NK-92 treated with Interleukin-12 subunit alpha and Interleukin-12 subunit beta, amount 100 ng/mL, for 24 hours (cell line): ENCODE measurements around the gene SORL1-AS1.

ENCODE experiments used
- DNase-seq: peaks from one replicate; lab custom pipeline; 2025; lab: John Stamatoyannopoulos, UW

SORL1-AS1 gene

DNA sequence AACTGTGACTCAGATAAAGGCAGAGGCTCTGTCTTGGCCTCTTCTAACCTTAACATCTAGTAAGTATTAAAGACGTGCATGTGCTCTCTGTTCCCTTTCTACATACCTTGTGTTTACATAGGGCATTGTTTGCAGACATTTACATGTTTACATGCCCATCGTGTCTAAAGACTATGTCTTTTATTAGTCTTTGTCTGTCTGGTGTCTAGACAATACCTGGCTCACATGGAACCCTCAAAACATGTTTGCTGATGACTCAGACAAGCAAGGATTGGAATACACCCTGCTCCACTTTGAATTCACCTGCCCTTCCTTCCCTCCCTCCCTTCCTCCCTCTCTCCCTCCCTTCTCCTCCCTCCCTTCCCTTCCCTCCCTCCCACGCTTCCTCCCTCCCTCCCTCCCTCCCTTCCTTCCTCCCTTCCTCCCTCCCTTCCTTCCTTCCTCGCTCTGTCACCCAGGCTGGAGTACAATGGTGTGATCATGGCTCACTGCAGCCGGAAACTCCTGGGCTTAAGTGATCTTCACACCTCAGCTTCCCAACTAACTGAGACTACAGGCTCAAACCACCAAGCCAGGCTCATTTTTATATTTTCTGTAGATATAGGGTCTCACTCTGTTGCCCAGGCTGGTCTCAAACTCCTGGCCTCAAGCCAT, 23.7 kb upstream of the SORL1-AS1 start:
- no peak for DNase-seq

- no peak for DNase-seq
These were observed 21.9 kb upstream of the SORL1-AS1 start for GRCh38 chr11:121474680-121475079.

DNA sequence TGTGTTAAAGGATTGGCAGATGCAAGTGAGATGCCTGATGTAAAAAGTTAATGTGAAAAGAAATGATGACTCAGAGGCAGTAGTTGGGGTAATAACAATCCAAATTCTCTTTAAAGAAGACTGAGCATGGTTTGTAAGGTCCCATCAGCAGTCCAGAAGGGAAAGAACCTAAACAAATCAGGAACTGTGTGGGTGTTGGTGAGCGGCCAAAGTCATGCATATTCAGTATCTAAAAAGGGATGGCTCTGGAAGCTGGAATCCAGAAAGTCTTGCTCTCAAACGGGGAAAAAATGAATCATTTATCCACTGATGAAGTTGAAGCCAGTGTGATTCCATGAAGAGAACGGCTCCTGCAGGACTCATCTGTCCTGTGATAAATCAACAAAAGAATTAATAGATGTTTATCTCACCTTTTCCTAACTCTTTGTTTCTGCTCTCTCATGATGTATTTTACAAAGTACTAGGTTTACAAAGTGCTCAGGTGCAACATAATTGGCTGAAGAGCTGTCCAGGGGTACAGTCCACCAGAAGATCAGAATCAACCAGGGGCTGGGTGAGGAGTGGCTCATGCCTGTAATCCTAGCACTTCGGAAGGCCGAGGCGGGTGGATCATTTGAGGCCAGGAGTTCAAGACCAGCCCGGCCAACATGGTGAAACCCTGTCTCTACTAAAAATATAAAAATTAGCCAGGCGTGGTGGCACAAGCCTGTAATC, 20.5 kb upstream of the SORL1-AS1 start:
- no peak for DNase-seq

DNA sequence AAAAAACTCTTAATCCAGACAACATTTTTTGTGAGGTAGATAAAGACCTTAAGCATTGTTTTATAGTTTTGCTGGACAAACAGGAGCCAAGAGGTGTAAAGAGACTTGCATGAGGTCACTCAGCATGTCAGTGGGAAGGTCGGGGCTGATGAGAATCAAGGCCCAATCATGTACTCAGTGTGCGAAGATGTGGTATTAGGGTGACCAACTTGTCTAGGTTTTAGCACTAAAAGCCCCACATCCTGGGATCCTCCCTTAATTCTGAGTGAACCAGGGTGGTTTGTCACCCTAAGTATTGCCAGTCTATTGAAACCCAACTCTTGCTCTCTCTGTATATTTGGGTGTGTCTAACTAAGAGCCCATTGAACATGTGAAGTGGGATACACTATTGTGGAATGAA, 19.5 kb upstream of the SORL1-AS1 start:
- no peak for DNase-seq

- DNase-seq, result no peak
These were observed 18.4 kb upstream of the SORL1-AS1 start for GRCh38 chr11:121471167-121471566.

DNA sequence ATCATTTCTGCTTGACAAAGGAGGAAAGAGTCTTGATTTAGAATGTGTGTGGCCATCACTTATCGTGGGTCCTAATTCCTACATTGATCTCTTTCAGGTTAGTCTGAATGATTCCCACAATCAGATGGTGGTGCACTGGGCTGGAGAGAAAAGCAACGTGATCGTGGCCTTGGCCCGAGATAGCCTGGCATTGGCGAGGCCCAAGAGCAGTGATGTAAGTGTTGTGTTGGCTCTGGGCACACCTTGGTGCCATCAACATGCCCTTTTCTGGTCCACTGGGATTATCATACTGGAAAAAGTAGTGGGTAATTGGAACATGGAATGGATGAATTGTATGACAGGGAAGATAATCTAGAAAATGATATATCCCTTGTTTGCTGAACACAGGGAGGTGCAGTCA, 17.1 kb upstream of the SORL1-AS1 start:
- no peak for DNase-seq

DNA sequence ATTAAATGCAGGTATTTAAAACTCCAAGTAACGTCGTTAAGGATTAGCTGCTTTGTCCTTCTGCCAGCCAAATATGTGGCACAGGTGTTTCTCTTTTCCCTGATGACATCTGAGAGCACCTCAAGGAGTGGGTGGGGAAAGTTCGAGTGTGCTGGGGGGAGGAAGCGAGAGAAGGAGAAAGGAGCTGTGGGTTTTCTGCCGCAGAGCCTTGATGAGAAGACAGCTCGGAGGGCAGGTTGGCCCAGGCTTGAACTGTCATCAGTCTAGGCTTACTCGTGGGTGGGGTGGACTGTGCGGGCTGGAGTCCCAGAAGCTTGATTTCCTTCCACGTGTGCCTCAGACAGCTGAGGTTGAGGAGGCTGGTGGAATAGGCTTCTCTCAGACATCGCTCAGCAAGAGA, 15.2 kb upstream of the SORL1-AS1 start:
- DNase-seq, result no peak

DNA sequence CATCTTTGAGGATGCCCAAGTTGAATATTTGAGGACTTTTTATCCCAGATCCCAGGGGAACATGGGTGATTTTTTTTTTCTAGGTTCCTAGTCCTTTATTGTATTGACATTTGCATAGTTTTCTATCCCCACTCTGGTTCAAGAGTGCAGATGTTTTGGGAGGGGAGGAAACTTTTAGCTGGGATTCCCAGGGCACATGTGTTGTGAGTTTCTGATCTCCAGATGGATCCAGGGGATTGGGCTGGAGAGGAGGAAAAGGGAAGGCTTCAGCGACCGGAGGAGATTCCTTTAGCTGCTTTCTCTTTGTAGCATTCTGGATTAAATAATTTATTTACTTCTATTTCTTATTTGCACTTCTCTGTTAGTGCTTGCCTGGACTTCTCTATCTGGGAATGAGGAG, 14.7 kb upstream of the SORL1-AS1 start:
- no peak for DNase-seq

GRCh38 chr11:121466063-121466794, 13.5 kb upstream of the SORL1-AS1 start:
- no peak for DNase-seq

DNA sequence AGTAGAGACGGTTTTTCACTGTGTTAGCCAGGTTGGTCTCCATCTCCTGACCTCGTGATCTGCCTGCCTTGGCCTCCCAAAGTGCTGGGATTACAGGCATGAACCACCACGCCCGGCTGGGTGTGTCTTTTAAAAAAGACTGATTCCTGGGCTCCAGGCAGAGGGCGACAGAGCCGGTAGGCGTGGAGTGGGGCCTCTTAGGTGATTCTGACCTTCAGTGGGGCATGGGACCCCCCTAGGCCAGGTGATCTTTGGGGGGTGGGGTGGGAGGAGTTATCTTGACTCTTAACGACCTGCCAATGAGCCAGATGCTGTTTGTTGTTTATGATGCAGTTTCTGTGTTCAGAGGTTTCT, 12.9 kb upstream of the SORL1-AS1 start:
- DNase-seq, result no peak

GRCh38 chr11:121464352-121464946, 11.7 kb upstream of the SORL1-AS1 start:
- no peak for DNase-seq

GRCh38 chr11:121463689-121464335, 11.0 kb upstream of the SORL1-AS1 start:
- DNase-seq, result no peak

DNA sequence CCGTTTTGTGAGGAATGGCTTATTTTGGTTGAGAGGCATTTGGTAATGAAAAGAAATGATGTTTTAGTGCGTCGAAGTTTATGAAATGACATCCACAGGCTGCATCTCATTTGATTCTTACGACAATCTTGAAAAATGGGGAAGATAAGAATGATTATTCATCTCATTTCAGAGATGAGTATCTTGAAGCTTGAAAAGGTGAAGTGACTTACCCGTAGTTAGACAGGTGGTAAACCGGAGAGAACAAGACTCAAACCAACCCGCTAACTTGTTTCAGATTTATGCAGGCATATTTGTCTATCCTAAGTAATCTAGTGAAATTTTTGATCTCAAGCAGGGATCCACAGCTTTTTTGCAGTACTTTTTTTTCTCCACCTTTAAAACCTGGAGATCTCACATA, 9.1 kb upstream of the SORL1-AS1 start:
- no peak for DNase-seq

DNA sequence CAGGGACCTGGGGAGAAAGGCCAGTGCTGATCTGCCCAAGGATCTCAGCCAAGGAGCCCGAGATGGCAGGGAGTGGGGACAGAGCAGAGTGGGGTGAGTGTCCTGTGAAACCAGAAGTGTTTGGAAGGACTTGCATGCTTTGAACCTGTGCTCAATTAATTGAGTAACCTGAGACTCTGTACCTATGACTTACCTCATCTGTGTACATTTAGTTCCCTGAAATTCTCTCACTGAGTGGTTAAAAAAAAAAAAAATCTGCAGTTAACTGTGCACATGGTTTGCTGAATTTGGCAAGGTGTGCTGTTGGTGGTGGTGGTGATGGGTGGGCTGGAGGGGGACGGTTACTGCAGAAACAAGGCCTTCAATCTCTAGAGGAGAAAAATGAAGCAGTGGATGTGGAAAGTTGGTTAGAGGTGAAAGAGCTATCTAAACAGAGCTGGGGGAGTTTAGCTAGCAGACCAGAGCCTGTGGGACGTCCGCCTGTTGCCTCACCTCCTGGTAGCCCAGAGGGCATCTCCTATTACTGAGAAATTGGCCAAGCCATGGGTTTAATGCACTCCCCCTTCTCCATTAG, 8.3 kb upstream of the SORL1-AS1 start:
- DNase-seq, result no peak

GRCh38 chr11:121459413-121460017, 6.7 kb upstream of the SORL1-AS1 start:
- no peak for DNase-seq

DNA sequence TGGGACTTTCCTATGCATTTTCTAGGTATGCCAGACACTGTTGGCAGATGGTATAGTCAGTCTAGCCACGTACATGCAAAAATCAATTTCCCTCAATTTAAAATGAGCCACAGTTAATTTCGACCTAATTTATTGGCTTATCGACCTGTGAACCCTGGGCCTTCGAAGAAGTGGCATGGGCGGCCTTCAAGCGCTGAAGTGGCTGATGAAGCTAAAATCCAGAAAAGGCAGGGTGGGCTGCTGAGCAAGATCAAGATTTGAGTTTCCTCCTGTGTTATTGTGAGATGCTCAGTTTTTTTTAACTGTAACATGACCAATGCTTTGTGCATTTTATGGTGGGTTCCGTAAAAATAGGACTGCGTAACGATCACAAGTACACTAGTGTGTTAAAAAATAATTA, 5.8 kb upstream of the SORL1-AS1 start:
- DNase-seq, result no peak

GRCh38 chr11:121456816-121457431, 4.2 kb upstream of the SORL1-AS1 start:
- no peak for DNase-seq

DNA sequence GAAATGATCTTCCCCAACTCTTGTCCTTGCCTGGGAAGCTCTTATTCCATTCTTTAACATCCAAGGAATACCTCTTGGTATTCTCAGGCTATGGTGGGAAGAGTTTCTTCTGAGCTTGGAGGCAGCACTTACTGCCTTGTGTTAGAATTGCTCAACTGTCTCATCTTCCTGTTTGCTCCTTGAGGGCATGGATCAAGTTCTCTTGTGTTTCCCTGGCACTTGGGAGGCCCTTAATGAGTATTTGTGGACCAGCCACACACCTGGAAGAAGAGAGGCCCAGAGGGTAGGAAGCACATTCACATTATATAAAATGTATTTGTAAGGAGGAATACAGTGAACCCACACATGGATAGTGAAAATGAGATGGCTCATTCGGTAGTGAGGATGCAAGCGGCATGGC, 3.4 kb upstream of the SORL1-AS1 start:
- DNase-seq, result no peak

DNA sequence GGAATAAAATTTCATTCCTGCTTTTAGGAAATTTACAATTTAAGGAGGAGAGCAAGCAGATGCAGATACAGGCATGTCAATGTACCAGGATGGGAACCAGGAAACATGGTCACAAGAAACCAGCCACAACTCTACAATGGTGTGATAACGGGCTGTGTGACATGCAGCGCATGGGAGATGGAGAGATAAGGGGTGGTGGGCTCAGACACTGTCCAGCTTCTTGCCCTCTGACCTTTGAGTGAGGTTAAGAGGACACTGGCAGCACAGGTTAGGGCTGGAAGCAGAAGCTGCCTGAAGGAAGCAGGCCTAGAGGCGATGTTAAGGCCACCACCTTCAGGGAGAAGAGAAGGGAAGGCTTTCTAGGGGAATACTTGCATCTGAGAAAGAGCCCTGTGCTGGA, 2.3 kb upstream of the SORL1-AS1 start:
- no peak for DNase-seq

- no peak for DNase-seq
These were observed 977 bp upstream of the SORL1-AS1 start for GRCh38 chr11:121453589-121454299.
